GM12864 (cell line): ENCODE measurements around the gene PPM1E.

Source experiments
- DNase-seq: peaks from one replicate; pipeline ENCODE4 v3.0.0-alpha.2; 2011; ENCODE audit warnings: low read depth
- H3K4me3 ChIP-seq: 2 replicates; pipeline ENCODE4 v1.5.1; 2011; ENCODE audit warnings: mild to moderate bottlenecking, low read depth, low read length, control low read depth
- TF ChIP-seq, protein P1 (sequence below): IDR thresholded peaks from 2 replicates; pipeline ENCODE4 v1.5.1; 2011; ENCODE audit warnings: low read depth, mild to moderate bottlenecking, moderate library complexity, low read length, control low read depth, inconsistent platforms; ENCODE audit errors: missing control alignments

Gene PPM1E

DNA sequence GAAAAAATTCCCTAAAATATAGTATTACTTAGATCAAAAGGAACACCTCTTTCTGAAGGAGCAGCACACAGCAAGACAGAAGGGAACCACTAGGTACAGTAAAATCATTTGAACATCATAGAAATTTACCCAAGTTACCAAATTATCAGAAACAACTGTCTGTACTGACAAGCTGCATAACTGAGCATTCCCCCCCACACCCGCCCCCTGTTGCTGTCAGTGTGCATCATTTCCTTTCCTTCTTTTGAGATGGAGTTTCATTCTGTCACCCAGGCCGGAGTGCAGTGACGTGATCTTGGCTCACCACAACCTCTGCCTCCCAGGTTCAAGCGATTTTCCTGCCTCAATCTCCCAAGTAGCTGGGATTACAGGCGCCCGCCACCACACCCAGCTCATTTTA, 230.3 kb downstream of the PPM1E start:
- no peak for DNase-seq
- H3K4me3 ChIP-seq = no peak overlapping the region
- TF ChIP-seq, protein P1, sequence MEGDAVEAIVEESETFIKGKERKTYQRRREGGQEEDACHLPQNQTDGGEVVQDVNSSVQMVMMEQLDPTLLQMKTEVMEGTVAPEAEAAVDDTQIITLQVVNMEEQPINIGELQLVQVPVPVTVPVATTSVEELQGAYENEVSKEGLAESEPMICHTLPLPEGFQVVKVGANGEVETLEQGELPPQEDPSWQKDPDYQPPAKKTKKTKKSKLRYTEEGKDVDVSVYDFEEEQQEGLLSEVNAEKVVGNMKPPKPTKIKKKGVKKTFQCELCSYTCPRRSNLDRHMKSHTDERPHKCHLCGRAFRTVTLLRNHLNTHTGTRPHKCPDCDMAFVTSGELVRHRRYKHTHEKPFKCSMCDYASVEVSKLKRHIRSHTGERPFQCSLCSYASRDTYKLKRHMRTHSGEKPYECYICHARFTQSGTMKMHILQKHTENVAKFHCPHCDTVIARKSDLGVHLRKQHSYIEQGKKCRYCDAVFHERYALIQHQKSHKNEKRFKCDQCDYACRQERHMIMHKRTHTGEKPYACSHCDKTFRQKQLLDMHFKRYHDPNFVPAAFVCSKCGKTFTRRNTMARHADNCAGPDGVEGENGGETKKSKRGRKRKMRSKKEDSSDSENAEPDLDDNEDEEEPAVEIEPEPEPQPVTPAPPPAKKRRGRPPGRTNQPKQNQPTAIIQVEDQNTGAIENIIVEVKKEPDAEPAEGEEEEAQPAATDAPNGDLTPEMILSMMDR = no peak

DNA sequence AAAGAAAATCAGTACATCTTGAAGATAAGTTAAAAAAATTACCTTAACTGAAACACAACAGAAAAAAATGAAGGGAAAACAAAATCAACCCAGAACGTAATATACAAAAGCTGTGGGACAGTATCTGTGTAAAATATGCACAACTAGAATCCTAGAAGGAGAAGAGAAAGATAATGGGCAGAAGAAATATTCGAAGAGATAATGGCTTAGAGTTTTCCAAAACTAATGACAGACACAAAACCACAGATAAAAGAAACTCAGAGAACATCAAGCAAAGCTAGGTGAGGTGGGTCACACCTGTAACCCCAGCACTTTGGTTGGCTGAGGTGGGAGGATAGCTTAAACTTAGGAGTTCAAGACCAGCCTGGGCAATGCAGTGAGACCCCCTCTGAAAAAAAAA, 234.0 kb downstream of the PPM1E start:
- TF ChIP-seq, protein P1 = no peak
- no peak for DNase-seq
- H3K4me3 ChIP-seq = no peak overlapping the region

DNA sequence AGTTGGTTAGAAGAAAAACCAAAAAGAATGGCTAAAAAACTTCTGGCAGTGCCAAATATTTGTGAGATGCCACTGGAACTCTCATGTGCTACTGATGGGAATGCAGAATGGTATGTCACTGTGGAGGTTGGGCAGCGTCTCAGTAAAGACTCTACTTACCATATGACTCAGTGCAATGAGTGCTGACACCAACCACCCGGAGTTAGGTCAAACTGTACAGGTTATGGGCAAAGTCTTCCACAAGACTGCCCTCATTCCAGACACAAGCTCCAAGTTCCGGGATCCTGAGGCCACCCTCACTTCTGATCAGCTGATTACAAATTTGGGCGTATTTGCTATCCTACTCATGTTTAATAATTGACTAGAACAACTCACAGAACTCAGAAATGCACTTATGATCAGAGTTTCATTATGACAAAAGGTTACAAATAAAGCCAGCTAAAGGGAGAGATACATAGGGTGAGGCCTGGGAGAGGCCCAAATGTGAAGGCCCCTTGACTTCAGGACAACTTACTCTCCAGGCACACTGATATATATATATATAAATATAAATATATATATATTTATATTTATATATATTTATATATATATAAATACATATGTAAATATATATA, 236.2 kb downstream of the PPM1E start:
- TF ChIP-seq, protein P1 = no peak

DNA sequence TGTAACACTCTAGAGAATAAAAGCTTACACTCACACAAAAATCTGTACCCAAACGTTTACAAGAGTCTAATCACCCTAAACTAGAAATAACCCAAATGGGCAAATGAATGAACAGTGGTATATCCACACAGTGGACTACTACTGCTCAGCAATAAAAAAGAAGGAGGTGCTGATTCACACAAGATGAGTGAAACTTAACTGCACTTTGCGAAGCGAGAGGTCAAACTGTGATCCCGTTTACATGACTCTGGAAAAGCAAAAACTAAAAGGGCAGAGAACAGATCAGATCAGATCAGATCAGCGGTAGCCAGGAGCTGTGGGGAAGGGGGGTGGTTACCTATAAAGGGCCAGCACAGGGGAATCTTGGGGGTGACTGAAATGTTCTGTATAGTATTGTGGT, 237.7 kb downstream of the PPM1E start:
- DNase-seq = no peak
- no peak overlapping the region for H3K4me3 ChIP-seq
- TF ChIP-seq, protein P1 = no peak

More for the DNA sequence above, 236.2 kb downstream of the PPM1E start:
- no peak overlapping the region for H3K4me3 ChIP-seq
- DNase-seq = no peak

DNA sequence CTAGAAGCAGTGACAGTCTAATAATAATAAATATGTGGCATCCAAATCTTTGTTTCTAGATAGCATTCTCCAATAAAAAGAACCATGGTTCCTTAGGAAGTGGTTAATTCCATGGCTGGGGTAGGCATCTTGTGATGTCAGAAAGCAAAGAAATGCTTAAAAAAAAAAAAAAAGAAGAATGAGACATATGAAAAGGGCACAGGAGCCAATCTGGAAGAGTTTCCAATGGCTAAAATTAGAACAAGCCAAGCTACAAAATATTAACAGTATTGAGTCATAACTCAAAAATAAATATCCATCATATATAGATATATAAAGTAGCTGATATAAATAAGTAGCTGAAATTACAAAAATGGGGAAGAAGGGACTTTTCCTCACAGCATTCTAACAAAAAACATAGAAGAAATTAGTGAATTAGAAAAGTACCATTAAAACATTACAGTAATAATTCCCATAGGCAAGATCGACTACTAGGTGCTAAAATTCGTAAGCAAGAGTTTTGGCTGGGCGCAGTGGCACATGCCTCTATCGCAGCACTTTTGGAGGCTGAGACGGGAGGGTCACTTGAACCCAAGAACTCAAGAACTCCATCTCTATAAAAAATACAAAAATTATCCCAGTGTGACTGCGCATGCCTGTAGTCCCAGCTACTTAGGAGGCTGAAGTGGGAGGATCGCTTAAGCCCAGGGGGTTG, 239.7 kb downstream of the PPM1E start:
- no peak for DNase-seq
- no peak overlapping the region for H3K4me3 ChIP-seq
- TF ChIP-seq, protein P1 = no peak

DNA sequence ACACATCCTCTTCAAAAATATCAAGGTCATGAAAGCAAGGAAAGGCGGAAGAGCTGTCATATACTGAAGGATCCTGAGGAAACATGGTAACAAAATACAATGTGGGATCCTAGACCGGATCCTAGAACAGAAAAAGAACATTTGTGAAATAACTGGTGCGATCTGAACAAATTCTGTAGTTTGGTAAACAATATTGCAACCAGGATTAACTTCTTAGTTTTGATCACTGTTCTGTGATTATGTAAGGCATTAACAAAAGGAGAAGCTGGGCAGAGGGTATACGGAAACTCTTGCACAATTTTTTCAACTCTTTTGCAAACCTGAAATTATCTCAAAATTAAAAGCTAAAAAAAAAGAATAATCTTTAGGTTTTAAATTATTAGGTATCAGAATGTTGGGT, 241.3 kb downstream of the PPM1E start:
- no peak for DNase-seq
- TF ChIP-seq, protein P1 = no peak
- no peak overlapping the region for H3K4me3 ChIP-seq
